Endothelial cell (in vitro differentiated cells): ENCODE data around the gene IL10RA. TPM values are rescaled to one million over a fixed set of nuclear protein-coding genes. Genes with fewer than 3 reads are reported as not detected.

Experiments
- DNase-seq: peaks from one replicate; pipeline ENCODE4 v3.0.0; 2021; ENCODE audit warnings: low spot score
- H3K27ac Mint-ChIP-seq: one replicate; pipeline ENCODE4 v1.8.0; 2021; ENCODE audit warnings: mixed read lengths, inconsistent platforms; ENCODE audit not compliant: unreplicated experiment
- H3K27me3 Mint-ChIP-seq: one replicate; pipeline ENCODE4 v1.8.0; 2021; ENCODE audit warnings: mild to moderate bottlenecking, moderate library complexity, mixed read lengths, inconsistent platforms; ENCODE audit not compliant: unreplicated experiment
- H3K36me3 Mint-ChIP-seq: one replicate; pipeline ENCODE4 v1.8.0; 2021; ENCODE audit warnings: mild to moderate bottlenecking, low read depth, mixed read lengths, inconsistent platforms; ENCODE audit not compliant: unreplicated experiment
- H3K4me1 Mint-ChIP-seq: one replicate; pipeline ENCODE4 v1.8.0; 2021; ENCODE audit warnings: mild to moderate bottlenecking, mixed read lengths, inconsistent platforms; ENCODE audit not compliant: unreplicated experiment
- H3K4me3 Mint-ChIP-seq: one replicate; pipeline ENCODE4 v1.8.0; 2021; ENCODE audit warnings: mild to moderate bottlenecking, mixed read lengths, inconsistent platforms; ENCODE audit not compliant: unreplicated experiment
- H3K9me3 Mint-ChIP-seq: one replicate; pipeline ENCODE4 v1.8.0; 2021; ENCODE audit warnings: mixed read lengths, inconsistent platforms; ENCODE audit not compliant: unreplicated experiment
- total RNA-seq: library from RNA; stranded (reverse); fragmentation: NEBNext Ultra II Directional; extraction: Animal tissue kit (Norgen Biotek cat#: 25700); gene quantifications from one replicate; pipeline ENCODE4 v1.2.1, GENCODE V29; 2021; ENCODE audit not compliant: unreplicated experiment
- TF ChIP-seq, protein P1 (sequence below): fragments of 200-600 bp; sonication (generic); IDR thresholded peaks from one replicate; pipeline ENCODE4 v1.5.0; 2021; ENCODE audit warnings: antibody characterized with exemption; ENCODE audit not compliant: unreplicated experiment

IL10RA gene
- total RNA-seq, 1 donor from 2014 or later: 0.82 TPM

DNA sequence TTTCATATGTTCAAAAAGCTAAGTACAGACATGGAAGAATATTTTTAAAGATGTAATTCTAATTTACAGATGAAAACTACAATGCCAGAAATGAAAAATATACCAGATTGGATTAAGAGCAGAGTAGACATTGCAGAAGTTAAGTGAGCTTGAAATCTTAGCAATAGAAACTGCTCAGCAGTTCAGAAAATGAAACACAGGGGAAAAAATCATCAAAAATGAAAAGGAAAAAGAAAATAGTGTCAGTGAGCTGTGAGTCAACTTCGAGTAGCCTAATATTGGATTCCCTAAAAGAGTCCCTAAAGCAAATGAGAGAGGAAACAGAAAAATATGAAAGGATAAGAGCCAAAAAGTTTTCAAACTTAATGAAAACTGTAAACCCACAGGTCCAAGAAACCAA, 25.8 kb upstream of the IL10RA start:
- Mint-ChIP-seq H3K4me1 (peaks cover 2% of the 10 kb centered on the region), H3K27ac (no peak overlapping the region), H3K9me3 (no peaks in the 10 kb centered on the region), H3K4me3 (no peak overlapping the region), H3K27me3 (peaks cover 2% of the 10 kb centered on the region), H3K36me3 (no peaks in the 10 kb centered on the region)
- no peak for DNase-seq
- TF ChIP-seq, protein P1, sequence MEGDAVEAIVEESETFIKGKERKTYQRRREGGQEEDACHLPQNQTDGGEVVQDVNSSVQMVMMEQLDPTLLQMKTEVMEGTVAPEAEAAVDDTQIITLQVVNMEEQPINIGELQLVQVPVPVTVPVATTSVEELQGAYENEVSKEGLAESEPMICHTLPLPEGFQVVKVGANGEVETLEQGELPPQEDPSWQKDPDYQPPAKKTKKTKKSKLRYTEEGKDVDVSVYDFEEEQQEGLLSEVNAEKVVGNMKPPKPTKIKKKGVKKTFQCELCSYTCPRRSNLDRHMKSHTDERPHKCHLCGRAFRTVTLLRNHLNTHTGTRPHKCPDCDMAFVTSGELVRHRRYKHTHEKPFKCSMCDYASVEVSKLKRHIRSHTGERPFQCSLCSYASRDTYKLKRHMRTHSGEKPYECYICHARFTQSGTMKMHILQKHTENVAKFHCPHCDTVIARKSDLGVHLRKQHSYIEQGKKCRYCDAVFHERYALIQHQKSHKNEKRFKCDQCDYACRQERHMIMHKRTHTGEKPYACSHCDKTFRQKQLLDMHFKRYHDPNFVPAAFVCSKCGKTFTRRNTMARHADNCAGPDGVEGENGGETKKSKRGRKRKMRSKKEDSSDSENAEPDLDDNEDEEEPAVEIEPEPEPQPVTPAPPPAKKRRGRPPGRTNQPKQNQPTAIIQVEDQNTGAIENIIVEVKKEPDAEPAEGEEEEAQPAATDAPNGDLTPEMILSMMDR: no peak

DNA sequence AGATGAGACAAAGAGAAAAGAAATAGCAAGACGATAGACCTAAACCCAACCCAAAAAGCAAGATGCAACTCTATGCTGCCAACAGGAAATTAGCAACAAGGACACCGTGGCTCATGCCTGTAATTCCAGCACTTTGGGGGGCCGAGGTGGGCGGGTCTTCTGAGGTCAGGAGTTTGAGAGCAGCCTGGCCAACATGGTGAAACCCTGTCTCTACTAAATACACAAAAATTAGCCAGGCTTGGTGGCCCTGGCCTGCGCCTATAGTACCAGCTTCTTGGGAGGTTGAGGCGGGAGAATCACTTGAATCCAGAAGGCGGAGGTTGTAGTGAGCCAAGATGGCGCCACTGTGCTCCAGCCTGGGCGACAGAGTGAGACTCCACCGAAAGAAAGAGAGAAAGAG, 24.3 kb upstream of the IL10RA start:
- Mint-ChIP-seq H3K36me3 (no peaks in the 10 kb centered on the region), H3K9me3 (no peaks in the 10 kb centered on the region), H3K27me3 (peaks cover 2% of the 10 kb centered on the region), H3K4me3 (no peak overlapping the region), H3K27ac (no peak overlapping the region), H3K4me1 (peaks cover 4% of the 10 kb centered on the region)
- TF ChIP-seq, protein P1: no peak
- no peak for DNase-seq

DNA sequence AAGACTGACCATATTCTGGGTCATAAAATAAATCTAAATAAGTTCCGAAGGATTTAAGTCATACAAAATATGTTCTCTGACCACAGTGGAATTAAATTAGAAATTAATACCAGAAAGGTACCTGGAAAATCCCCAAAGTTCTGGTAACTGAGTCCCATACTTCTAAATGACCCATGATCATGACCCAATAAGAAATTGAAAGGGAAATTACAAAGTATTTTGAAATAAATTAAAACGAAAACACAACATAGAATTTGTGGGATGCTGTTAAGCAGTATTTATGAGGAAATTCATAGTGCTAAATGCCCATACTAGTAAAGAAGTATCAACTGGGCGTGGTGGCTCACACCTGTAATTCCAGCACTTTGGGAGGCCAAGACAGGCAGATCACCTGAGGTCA, 23.4 kb upstream of the IL10RA start:
- peaks cover 7% of the 10 kb centered on the region for H3K4me1 Mint-ChIP-seq
- H3K36me3 Mint-ChIP-seq: no peaks in the 10 kb centered on the region
- no peak overlapping the region for H3K27ac Mint-ChIP-seq
- no peak overlapping the region for H3K4me3 Mint-ChIP-seq
- H3K27me3 Mint-ChIP-seq: peaks cover 2% of the 10 kb centered on the region
- DNase-seq: no peak
- TF ChIP-seq, protein P1: no peak
- H3K9me3 Mint-ChIP-seq: no peaks in the 10 kb centered on the region

DNA sequence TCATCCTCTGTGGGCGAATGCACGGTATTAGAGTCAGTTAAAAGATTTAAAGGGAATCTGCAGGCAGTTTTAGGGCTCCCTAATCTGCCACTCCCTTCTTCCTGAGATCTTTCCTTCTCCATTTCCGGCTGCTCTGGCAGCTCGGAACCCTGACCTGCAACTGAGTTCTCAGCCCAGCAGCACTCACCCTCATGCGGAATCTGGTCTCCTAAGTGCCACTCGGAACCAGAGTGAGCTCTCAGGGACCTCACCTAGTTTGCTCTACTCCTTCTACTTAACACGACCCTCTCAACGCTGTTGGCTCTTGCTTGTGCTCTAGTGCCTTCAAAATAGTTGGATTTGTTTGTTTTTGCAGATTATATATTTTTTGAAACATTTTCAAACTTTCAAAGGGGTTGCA, 19.3 kb upstream of the IL10RA start:
- Mint-ChIP-seq H3K9me3 (no peaks in the 10 kb centered on the region), H3K4me3 (no peak overlapping the region), H3K4me1 (peaks cover 25% of the 10 kb centered on the region), H3K27ac (no peak overlapping the region), H3K36me3 (no peaks in the 10 kb centered on the region), H3K27me3 (no peaks in the 10 kb centered on the region)
- TF ChIP-seq, protein P1: no peak
- no peak for DNase-seq

DNA sequence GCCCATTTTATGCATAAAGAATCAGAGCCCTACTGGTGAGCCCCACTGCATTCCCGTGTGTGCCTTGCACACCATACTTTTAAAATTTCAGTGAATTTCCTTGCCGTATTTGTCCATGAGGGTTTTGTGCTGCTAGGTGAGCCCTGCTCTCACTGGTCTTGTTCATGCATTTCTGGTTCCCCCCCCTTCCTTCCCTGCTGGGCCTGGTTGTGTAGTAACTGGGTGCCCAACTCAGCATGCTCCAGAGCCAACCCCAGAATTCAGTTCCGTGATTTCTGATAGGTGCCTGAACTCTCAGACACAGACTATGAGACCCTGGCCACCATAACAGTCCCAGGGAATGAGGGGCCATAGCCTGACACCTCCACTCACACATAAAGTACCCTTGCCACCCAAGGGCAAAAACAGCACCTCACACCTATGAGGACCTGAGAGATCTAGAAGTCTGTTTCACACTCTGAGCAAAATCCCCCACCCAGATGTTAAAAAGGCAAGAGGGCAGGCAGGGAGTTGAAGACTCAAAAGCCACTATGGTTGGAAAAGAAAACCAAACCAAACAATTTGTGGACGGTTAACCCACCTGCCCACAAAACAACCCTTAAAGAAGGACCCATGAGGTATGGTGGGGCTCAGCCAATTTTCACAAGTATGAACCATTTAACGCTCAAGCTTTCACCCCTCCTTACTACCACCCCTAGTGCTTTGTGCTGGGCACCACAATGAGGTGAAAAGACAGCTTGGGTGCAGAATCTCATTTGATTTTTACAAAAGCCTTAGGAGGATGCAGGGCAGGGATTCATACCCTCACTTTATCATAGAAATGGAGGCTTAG, 16.8 kb upstream of the IL10RA start:
- no peak overlapping the region for H3K4me3 Mint-ChIP-seq
- TF ChIP-seq, protein P1: no peak
- H3K27ac Mint-ChIP-seq: no peak overlapping the region
- no peaks in the 10 kb centered on the region for H3K9me3 Mint-ChIP-seq
- no peaks in the 10 kb centered on the region for H3K36me3 Mint-ChIP-seq
- peaks cover 42% of the 10 kb centered on the region for H3K4me1 Mint-ChIP-seq
- no peak for DNase-seq
- peaks cover 2% of the 10 kb centered on the region for H3K27me3 Mint-ChIP-seq
